ENCODE measurements around the gene TBC1D14. TPM values are rescaled to one million over a fixed set of nuclear protein-coding genes. Genes with fewer than 3 reads are reported as not detected.
A peak's percentile ranks its signal among the peaks of the same experiment; 100 is the strongest.

TBC1D14 gene
- total RNA-seq, 1 experiment from 2014 or later: 54.0 TPM

DNA sequence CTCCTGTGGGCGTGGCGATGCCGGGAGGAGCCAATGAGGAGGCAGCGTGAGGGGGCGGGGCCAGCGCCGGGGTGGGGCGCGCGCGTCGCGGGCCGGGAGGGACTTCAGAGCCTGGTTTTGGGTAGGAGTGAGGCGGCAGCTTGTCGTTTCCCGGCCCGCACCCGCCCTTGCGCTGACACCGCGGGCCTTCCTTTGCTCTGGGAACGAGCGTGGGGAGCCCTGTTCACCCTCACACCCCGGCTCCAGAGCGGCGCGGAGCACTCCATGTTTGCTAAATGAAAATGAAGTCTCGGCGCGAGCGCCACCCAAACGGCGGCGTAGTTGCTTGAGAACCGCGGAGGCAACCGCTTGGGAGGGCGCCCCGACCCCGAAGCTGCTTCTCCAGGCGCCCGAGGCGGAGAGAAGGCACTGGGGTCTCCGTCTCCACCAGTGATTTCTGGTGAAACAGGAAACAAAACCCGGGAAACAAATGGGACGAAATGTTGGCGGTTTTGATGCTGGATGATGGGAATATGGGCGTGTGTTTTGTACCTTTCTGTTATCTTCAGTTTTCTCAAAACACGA, 158.7 kb downstream of the TBC1D14 start:
- H3K27ac Mint-ChIP-seq (ENCODE audit: unreplicated experiment): peak overlapping the region; percentile 87
- no peak for DNase-seq
- CTCF ChIA-PET: interaction anchor here (0.5 to 2.4 kb wide), 5 partner anchors 14 to 94 kb away, joined by 3 to 24 read pairs (median 4); partner anchors contain the start of gene TADA2B
- Histone ChIP-seq H3K27me3 (replicated peaks; ENCODE audit: control insufficient read depth, insufficient read depth, low read length) (no peaks in the 10 kb centered on the region), H3K9me3 (no peaks in the 10 kb centered on the region), H3K4me1 (peaks cover 9% of the 10 kb centered on the region; the same call in 1 of the 2 replicates), H3K36me3 (ENCODE audit: control insufficient read depth, insufficient read depth, low read length) (peaks cover 2% of the 10 kb centered on the region; the same call in 1 of the 2 replicates), H3K4me3 (ENCODE audit: low read depth, low read length) (peak overlapping the region; percentile 77)
- no peaks in the 10 kb centered on the region for H3K9me3 Mint-ChIP-seq (ENCODE audit: unreplicated experiment)
- no peaks in the 10 kb centered on the region for H3K27me3 Mint-ChIP-seq (ENCODE audit: insufficient read depth, unreplicated experiment)
- POLR2A ChIA-PET: interaction anchor here (0.6 to 2.6 kb wide), 5 partner anchors 25 to 872 kb away, joined by 3 to 27 read pairs (median 5); partner anchors contain the start of genes AFAP1, TADA2B and TBC1D14
- TF ChIP-seq, protein P1, sequence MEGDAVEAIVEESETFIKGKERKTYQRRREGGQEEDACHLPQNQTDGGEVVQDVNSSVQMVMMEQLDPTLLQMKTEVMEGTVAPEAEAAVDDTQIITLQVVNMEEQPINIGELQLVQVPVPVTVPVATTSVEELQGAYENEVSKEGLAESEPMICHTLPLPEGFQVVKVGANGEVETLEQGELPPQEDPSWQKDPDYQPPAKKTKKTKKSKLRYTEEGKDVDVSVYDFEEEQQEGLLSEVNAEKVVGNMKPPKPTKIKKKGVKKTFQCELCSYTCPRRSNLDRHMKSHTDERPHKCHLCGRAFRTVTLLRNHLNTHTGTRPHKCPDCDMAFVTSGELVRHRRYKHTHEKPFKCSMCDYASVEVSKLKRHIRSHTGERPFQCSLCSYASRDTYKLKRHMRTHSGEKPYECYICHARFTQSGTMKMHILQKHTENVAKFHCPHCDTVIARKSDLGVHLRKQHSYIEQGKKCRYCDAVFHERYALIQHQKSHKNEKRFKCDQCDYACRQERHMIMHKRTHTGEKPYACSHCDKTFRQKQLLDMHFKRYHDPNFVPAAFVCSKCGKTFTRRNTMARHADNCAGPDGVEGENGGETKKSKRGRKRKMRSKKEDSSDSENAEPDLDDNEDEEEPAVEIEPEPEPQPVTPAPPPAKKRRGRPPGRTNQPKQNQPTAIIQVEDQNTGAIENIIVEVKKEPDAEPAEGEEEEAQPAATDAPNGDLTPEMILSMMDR (IDR thresholded peaks at IDR 0.05; ENCODE audit: insufficient read depth in 1 of 2, low read depth in 1 of 2, low read length in 1 of 2, severe bottlenecking in 1 of 2, unreplicated experiment in 1 of 2): no peak
- H3K4me1 Mint-ChIP-seq (ENCODE audit: low read depth, unreplicated experiment): peaks cover 14% of the 10 kb centered on the region
- BruUV-seq (replicated peaks): TSS peak; percentile 89
- H3K36me3 Mint-ChIP-seq (ENCODE audit: insufficient read depth, unreplicated experiment): peaks cover 35% of the 10 kb centered on the region
- intact Hi-C loops (cut with micrococcal nuclease; ENCODE audit: unreplicated experiment): loop anchor here (1.0 to 2.0 kb wide), 3 partner anchors 24 to 348 kb away; no protein-coding TSS in a partner anchor
- peak overlapping the region; percentile 90 for H3K4me3 Mint-ChIP-seq (ENCODE audit: unreplicated experiment)

DNA sequence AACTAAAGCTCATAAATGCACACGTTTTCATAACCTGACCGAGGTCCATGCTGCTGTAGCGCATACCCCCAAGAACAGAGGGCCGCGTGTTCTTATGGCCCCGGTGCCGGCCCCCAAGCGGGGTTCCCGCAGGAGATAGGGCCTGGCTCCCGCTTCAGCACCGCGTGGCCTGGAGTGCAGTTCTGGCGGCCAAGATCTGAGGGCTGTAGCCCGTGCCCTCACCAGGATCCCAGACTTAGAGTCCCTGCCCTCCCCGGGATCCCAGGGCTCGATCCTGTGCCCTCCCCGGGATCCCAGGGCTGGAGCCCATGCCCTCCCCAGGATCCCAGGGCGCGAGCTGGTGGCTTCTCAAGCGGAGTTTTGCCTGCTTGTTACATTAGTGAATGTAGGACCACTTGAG, 159.3 kb downstream of the TBC1D14 start:
- H3K36me3 ChIP-seq (ENCODE audit: control insufficient read depth, insufficient read depth, low read length): peaks cover under 1% of the 10 kb centered on the region; the same call in 1 of the 2 replicates
- DNase-seq: peak in 1 of 2 experiments; percentile 23
- Mint-ChIP-seq H3K4me3 (ENCODE audit: unreplicated experiment) (peak overlapping the region; percentile 90), H3K27ac (ENCODE audit: unreplicated experiment) (peak overlapping the region; percentile 87), H3K36me3 (ENCODE audit: insufficient read depth, unreplicated experiment) (peaks cover 30% of the 10 kb centered on the region), H3K27me3 (ENCODE audit: insufficient read depth, unreplicated experiment) (no peaks in the 10 kb centered on the region), H3K4me1 (ENCODE audit: low read depth, unreplicated experiment) (peaks cover 14% of the 10 kb centered on the region), H3K9me3 (ENCODE audit: unreplicated experiment) (no peaks in the 10 kb centered on the region)
- POLR2A ChIA-PET: interaction anchor here (1.0 kb wide), 1 partner anchor 34 kb away, joined by 3 read pairs; no protein-coding TSS in a partner anchor
- H3K4me3 ChIP-seq (ENCODE audit: low read depth, low read length): peak overlapping the region; percentile 77
- peaks cover 9% of the 10 kb centered on the region; the same call in 1 of the 2 replicates for H3K4me1 ChIP-seq
- no peaks in the 10 kb centered on the region for H3K27me3 ChIP-seq (replicated peaks; ENCODE audit: control insufficient read depth, insufficient read depth, low read length)
- intact Hi-C loops (cut with micrococcal nuclease; ENCODE audit: unreplicated experiment): loop anchor here (1.0 to 2.0 kb wide), 3 partner anchors 25 to 348 kb away; no protein-coding TSS in a partner anchor
- no TSS peak for BruUV-seq (replicated peaks)
- TF ChIP-seq, protein P1 (IDR thresholded peaks at IDR 0.05; ENCODE audit: insufficient read depth in 1 of 2, low read depth in 1 of 2, low read length in 1 of 2, severe bottlenecking in 1 of 2, unreplicated experiment in 1 of 2): no peak
- CTCF ChIA-PET: interaction anchor here (2.4 kb wide), 1 partner anchor 26 kb away, joined by 24 read pairs; the partner anchor contains the start of gene TADA2B
- no peaks in the 10 kb centered on the region for H3K9me3 ChIP-seq

DNA sequence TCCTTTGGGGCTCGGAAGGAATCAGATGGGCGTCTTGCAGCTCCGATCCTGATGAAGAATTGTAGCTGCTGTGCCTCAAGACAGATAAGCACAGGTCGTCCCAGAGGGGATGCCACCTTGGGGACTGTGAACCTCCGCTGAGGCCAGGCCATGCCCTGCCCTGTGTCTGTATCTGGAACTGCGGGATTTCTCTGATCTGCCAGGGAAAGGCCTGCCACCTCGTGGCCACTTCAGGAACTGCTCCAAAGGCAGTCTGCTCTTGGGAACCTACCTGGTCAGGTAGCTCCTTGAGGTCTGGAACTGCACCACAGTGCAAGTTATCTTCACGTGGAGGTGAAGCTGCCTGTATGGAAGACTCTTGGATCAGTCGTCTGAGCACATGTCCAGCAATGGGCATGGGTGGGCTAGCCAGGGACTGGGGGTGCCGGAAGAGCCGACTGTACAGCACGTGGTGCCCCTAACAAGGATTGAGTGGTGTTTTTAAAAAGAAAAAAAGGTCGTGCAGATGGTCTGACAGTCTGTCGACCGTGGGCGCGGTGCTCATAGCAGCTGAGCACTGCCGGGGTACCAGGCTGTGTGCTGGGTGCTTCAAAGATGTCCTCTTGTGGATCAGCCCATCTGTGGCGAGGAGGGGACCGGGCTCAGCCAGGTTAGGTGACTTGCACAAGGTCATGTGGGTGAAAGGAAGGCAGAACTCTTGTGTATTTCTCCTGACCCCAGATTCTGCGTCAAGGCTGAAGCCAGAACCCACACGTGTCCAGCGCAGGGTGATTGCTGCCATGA, 161.3 kb downstream of the TBC1D14 start:
- Mint-ChIP-seq H3K4me3 (ENCODE audit: unreplicated experiment) (peak overlapping the region; percentile 22), H3K36me3 (ENCODE audit: insufficient read depth, unreplicated experiment) (peaks cover 22% of the 10 kb centered on the region), H3K27ac (ENCODE audit: unreplicated experiment) (peak overlapping the region; percentile 43), H3K4me1 (ENCODE audit: low read depth, unreplicated experiment) (peaks cover 8% of the 10 kb centered on the region), H3K27me3 (ENCODE audit: insufficient read depth, unreplicated experiment) (no peaks in the 10 kb centered on the region), H3K9me3 (ENCODE audit: unreplicated experiment) (no peaks in the 10 kb centered on the region)
- Histone ChIP-seq H3K4me1 (peaks cover 9% of the 10 kb centered on the region; the same call in 1 of the 2 replicates), H3K36me3 (ENCODE audit: control insufficient read depth, insufficient read depth, low read length) (no peaks in the 10 kb centered on the region), H3K27me3 (replicated peaks; ENCODE audit: control insufficient read depth, insufficient read depth, low read length) (no peaks in the 10 kb centered on the region), H3K9me3 (no peaks in the 10 kb centered on the region), H3K4me3 (ENCODE audit: low read depth, low read length) (no peak overlapping the region)
- intact Hi-C loops (cut with micrococcal nuclease; ENCODE audit: unreplicated experiment): loop anchor here (1.0 to 5.0 kb wide), 4 partner anchors 32 to 179 kb away; no protein-coding TSS in a partner anchor
- POLR2A ChIA-PET: no interaction called here
- TF ChIP-seq, protein P1 (IDR thresholded peaks at IDR 0.05; ENCODE audit: insufficient read depth in 1 of 2, low read depth in 1 of 2, low read length in 1 of 2, severe bottlenecking in 1 of 2, unreplicated experiment in 1 of 2): peak; percentile 92 to 94
- CTCF ChIA-PET: interaction anchor here (0.5 to 3.7 kb wide), 26 partner anchors 12 to 1357 kb away, joined by 3 to 39 read pairs (median 4); partner anchors contain the start of genes MRFAP1L1, TADA2B and TBC1D14
- peak; percentile 87 to 93 for DNase-seq
- no TSS peak for BruUV-seq (replicated peaks)
